K562 (cell line): Measurements from ENCODE around the gene MEFV. TPM values are rescaled to one million over a fixed set of nuclear protein-coding genes. Genes with fewer than 3 reads are reported as not detected.

ENCODE experiments used
- ASH1L ChIP-seq: fragments of 450-650 bp; IDR thresholded peaks from 2 replicates; pipeline ENCODE4 v1.6.1; 2018; ENCODE audit warnings: borderline replicate concordance, mild to moderate bottlenecking, low read depth; ENCODE audit not compliant: partially characterized antibody
- ATF4 ChIP-seq: fragments of 450-650 bp; formaldehyde crosslinking; IDR thresholded peaks from 2 replicates; pipeline ENCODE4 v1.4.0; 2022; ENCODE audit warnings: mild to moderate bottlenecking, moderate library complexity
- CHD2 ChIP-seq: IDR thresholded peaks from 2 replicates; pipeline ENCODE4 v1.6.1; 2011; ENCODE audit warnings: low read depth, low read length
- FOXO4 ChIP-seq: fragments of 450-650 bp; formaldehyde crosslinking; IDR thresholded peaks from 2 replicates; pipeline ENCODE4 v1.4.0; 2020; ENCODE audit warnings: mild to moderate bottlenecking, moderate library complexity
- GABPB1 ChIP-seq: sonication (generic); formaldehyde crosslinking; IDR thresholded peaks from 2 replicates; pipeline ENCODE4 v1.8.0; 2022; ENCODE audit warnings: mild to moderate bottlenecking, missing genetic modification reagents
- L3MBTL2 ChIP-seq: fragments of 450-650 bp; IDR thresholded peaks from 2 replicates; pipeline ENCODE4 v1.6.1; 2016; ENCODE audit warnings: mild to moderate bottlenecking, moderate library complexity
- MXD1 ChIP-seq: fragments of 250-450 bp; sonication (Bioruptor Pico); IDR thresholded peaks from 2 replicates; pipeline ENCODE4 v1.8.0; 2021; ENCODE audit warnings: borderline replicate concordance, mild to moderate bottlenecking, moderate library complexity; ENCODE audit not compliant: poor library complexity, severe bottlenecking
- PCBP2 ChIP-seq: fragments of 200-400 bp; formaldehyde crosslinking; IDR thresholded peaks from 2 replicates; pipeline ENCODE4 v1.6.1; 2018; ENCODE audit warnings: low read length, low read depth, mild to moderate bottlenecking, moderate library complexity; ENCODE audit not compliant: poor library complexity, severe bottlenecking
- RAD51 ChIP-seq: fragments of 450-650 bp; IDR thresholded peaks from 2 replicates; pipeline ENCODE4 v1.7.1; 2016; ENCODE audit warnings: low read depth, mild to moderate bottlenecking, borderline replicate concordance
- RBM25 ChIP-seq: fragments of 200-400 bp; formaldehyde crosslinking; IDR thresholded peaks from 2 replicates; pipeline ENCODE4 v1.6.1; 2018; ENCODE audit warnings: low read length, low read depth, moderate library complexity; ENCODE audit not compliant: severe bottlenecking
- SMARCB1 ChIP-seq: IDR thresholded peaks from 2 replicates; pipeline ENCODE4 v1.6.1; 2011; ENCODE audit warnings: improper control_type of control experiment, low read depth; ENCODE audit not compliant: insufficient read length
- SNAPC5 ChIP-seq: fragments of 250-450 bp; sonication (Bioruptor Pico); IDR thresholded peaks from 2 replicates; pipeline ENCODE4 v1.8.0; 2021; ENCODE audit warnings: moderate library complexity, mild to moderate bottlenecking, inconsistent platforms
- SREBF2 ChIP-seq: sonication (generic); formaldehyde crosslinking; IDR thresholded peaks from 2 replicates; pipeline ENCODE4 v1.4.0; 2020; ENCODE audit warnings: mild to moderate bottlenecking, missing genetic modification reagents
- SRSF1 ChIP-seq: fragments of 200-400 bp; formaldehyde crosslinking; IDR thresholded peaks from 2 replicates; pipeline ENCODE4 v1.6.1; 2017; ENCODE audit warnings: mild to moderate bottlenecking, low read depth, low read length, moderate library complexity
- THRA ChIP-seq: fragments of 450-650 bp; IDR thresholded peaks from 2 replicates; pipeline ENCODE4 v1.6.1; 2017; ENCODE audit warnings: mild to moderate bottlenecking, moderate library complexity
- VEZF1 ChIP-seq: fragments of 200-800 bp; sonication (Bioruptor generic); IDR thresholded peaks from 2 replicates; pipeline ENCODE4 v1.6.1; 2017; ENCODE audit warnings: missing genetic modification characterization, missing compliant biosample characterization
- ZBTB43 ChIP-seq: sonication (generic); formaldehyde crosslinking; IDR thresholded peaks from 2 replicates; pipeline ENCODE4 v1.8.0; 2023; ENCODE audit warnings: mild to moderate bottlenecking, missing genetic modification reagents
- ZC3H8 ChIP-seq: fragments of 450-650 bp; IDR thresholded peaks from 2 replicates; pipeline ENCODE4 v1.6.1; 2017
- ZNF12 ChIP-seq: sonication (generic); formaldehyde crosslinking; IDR thresholded peaks from 2 replicates; pipeline ENCODE4 v1.4.0; 2020; ENCODE audit warnings: mild to moderate bottlenecking, missing genetic modification reagents
- ZNF431 ChIP-seq: sonication (generic); formaldehyde crosslinking; IDR thresholded peaks from 2 replicates; pipeline ENCODE4 v1.8.0; 2022; ENCODE audit warnings: mild to moderate bottlenecking, missing genetic modification reagents
- polyA plus RNA-seq, 8 experiments: library from polyadenylated mRNA; depleted of rRNA in 4 of 8; stranded (reverse) in 5 of 8; unstranded in 3 of 8; fragments of >200 nt; fragmentation: Nextera tagmentation in 2 of 8; fragmentation: Illumina TruSeq in 1 of 8; extraction: Ambion mirVana in 2 of 8; extraction: Trizol in 1 of 8; gene quantifications; 2 replicates each; pipeline versions ENCODE4 v1.2.1 to v1.2.3, GENCODE V29; 2011 to 2014; ENCODE audit warnings: inconsistent platforms in 1 of 8, missing spikeins in 1 of 8
- total RNA-seq, 7 experiments: library from RNA; depleted of rRNA in 6 of 7; stranded (reverse); fragments of >200 nt in 6 of 7; fragmentation: Illumina TruSeq in 2 of 7; extraction: Trizol in 2 of 7; gene quantifications; 2 replicates each; pipeline versions ENCODE4 v1.2.1 to v1.2.3, GENCODE V29; 2011 to 2021; ENCODE audit warnings: low replicate concordance in 1 of 7

The MEFV gene
- total and polyA plus RNA-seq, 9 of the 15 experiments (the other 6 are each of a cell fraction or from before 2014, with no cell fraction given): 0.14 TPM; not detected in 8

GRCh38 chr16:3282730-3283542 is 26.5 kb upstream of the MEFV start, which contains the start of gene ZNF263 (continued):
- no peak for TF ChIP-seq ZNF431 (CRISPR knock-in tag)
- no peak for TF ChIP-seq SRSF1
- no peak for TF ChIP-seq FOXO4 (CRISPR knock-in tag)
- TF ChIP-seq CHD2: 0 out of 2 replicates have a peak, but pooled peaks have one; percentile 27
- TF ChIP-seq VEZF1: peak; percentile 58; the same call in 1 of the 2 replicates
- TF ChIP-seq GABPB1 (CRISPR knock-in tag): peak; percentile 95
- no peak for TF ChIP-seq ZC3H8
- TF ChIP-seq ZNF12 (CRISPR knock-in tag): no peak
- TF ChIP-seq SMARCB1: no peak
- TF ChIP-seq RBM25: peak; percentile 35
- no peak for TF ChIP-seq THRA
- TF ChIP-seq RAD51: peak; percentile 73
- TF ChIP-seq SREBF2 (CRISPR knock-in tag): no peak
- TF ChIP-seq PCBP2: no peak
- peak; percentile 98 for TF ChIP-seq L3MBTL2
- TF ChIP-seq SNAPC5 (CRISPR knock-in tag): no peak
- TF ChIP-seq ATF4: no peak
- no peak for TF ChIP-seq MXD1 (CRISPR knock-in tag)
- TF ChIP-seq ZBTB43 (CRISPR knock-in tag): no peak
- peak; percentile 21 for TF ChIP-seq ASH1L
